Measurements from ENCODE around the gene KCMF1. TPM values are rescaled to one million over a fixed set of nuclear protein-coding genes. Genes with fewer than 3 reads are reported as not detected.
A peak's percentile ranks its signal among the peaks of the same experiment; 100 is the strongest.

The KCMF1 gene
- total RNA-seq, 2 donors from 2014 or later, result 67.6 to 101 TPM

- intact Hi-C loops (cut with DNase I, micrococcal nuclease), result loop anchor here in 1 of 2 donors (10.0 kb wide), 1 partner anchor 221 kb away; no protein-coding TSS in a partner anchor
- DNase-seq (no peak), ATAC-seq (peak; percentile 45)
These were observed 93.1 kb downstream of the KCMF1 start for GRCh38 chr2:85063981-85064599.

- ATAC-seq (no peak), DNase-seq (no peak)
- intact Hi-C loops (cut with DNase I, micrococcal nuclease), result loop anchor here (5.0 to 10.0 kb wide), 2 partner anchors 220 to 237 kb away; no protein-coding TSS in a partner anchor
These were observed 94.1 kb downstream of the KCMF1 start for GRCh38 chr2:85064927-85065577.

- no peak for ATAC-seq
- intact Hi-C loops (cut with DNase I, micrococcal nuclease), result loop anchor here (5.0 to 10.0 kb wide), 2 partner anchors 219 to 236 kb away; no protein-coding TSS in a partner anchor
These were observed 95.2 kb downstream of the KCMF1 start for GRCh38 chr2:85066006-85066740.

GRCh38 chr2:85066874-85067351, 96.0 kb downstream of the KCMF1 start:
- DNase-seq, result peak; percentile 62 to 73
- intact Hi-C loops (cut with DNase I, micrococcal nuclease), result loop anchor here (5.0 to 10.0 kb wide), 2 partner anchors 218 to 235 kb away; no protein-coding TSS in a partner anchor
- ATAC-seq, result peak; percentile 70

More at GRCh38 chr2:85066006-85066740, 95.2 kb downstream of the KCMF1 start:
- no peak for DNase-seq

GRCh38 chr2:85071096-85071495, 100.1 kb downstream of the KCMF1 start:
- intact Hi-C loops (cut with DNase I, micrococcal nuclease), result no loop called here
- no peak for DNase-seq
- ATAC-seq, result no peak

GRCh38 chr2:85073033-85073432, 102.1 kb downstream of the KCMF1 start:
- intact Hi-C loops (cut with DNase I, micrococcal nuclease), result no loop called here
- ATAC-seq (no peak), DNase-seq (no peak)

GRCh38 chr2:85076618-85077274, 105.8 kb downstream of the KCMF1 start:
- ATAC-seq, result no peak
- intact Hi-C loops (cut with DNase I, micrococcal nuclease), result no loop called here
- no peak for DNase-seq

GRCh38 chr2:85077859-85078419, 107.0 kb downstream of the KCMF1 start:
- DNase-seq, result no peak
- no peak for ATAC-seq
- intact Hi-C loops (cut with DNase I, micrococcal nuclease), result no loop called here

- intact Hi-C loops (cut with DNase I, micrococcal nuclease), result no loop called here
- ATAC-seq (no peak), DNase-seq (no peak)
These were observed 107.6 kb downstream of the KCMF1 start for GRCh38 chr2:85078536-85078935.

- intact Hi-C loops (cut with DNase I, micrococcal nuclease), result no loop called here
- no peak for DNase-seq
- ATAC-seq, result no peak
These were observed 112.1 kb downstream of the KCMF1 start for GRCh38 chr2:85083092-85083491.

GRCh38 chr2:85085563-85085962, 114.6 kb downstream of the KCMF1 start:
- DNase-seq, result no peak
- intact Hi-C loops (cut with DNase I, micrococcal nuclease), result no loop called here
- no peak for ATAC-seq

GRCh38 chr2:85087541-85087940, 116.6 kb downstream of the KCMF1 start:
- ATAC-seq (no peak), DNase-seq (no peak)
- intact Hi-C loops (cut with DNase I, micrococcal nuclease), result no loop called here

- ATAC-seq (no peak), DNase-seq (no peak)
- intact Hi-C loops (cut with DNase I, micrococcal nuclease), result no loop called here
These were observed 118.0 kb downstream of the KCMF1 start for GRCh38 chr2:85088921-85089320.

GRCh38 chr2:85089585-85089984, 118.6 kb downstream of the KCMF1 start:
- intact Hi-C loops (cut with DNase I, micrococcal nuclease), result no loop called here
- ATAC-seq (no peak), DNase-seq (no peak)

- DNase-seq, result no peak
These were observed 120.9 kb downstream of the KCMF1 start for GRCh38 chr2:85091838-85092237.

GRCh38 chr2:85095094-85095493, 124.1 kb downstream of the KCMF1 start:
- intact Hi-C loops (cut with DNase I, micrococcal nuclease), result no loop called here
- ATAC-seq (no peak), DNase-seq (no peak)

More at GRCh38 chr2:85091838-85092237, 120.9 kb downstream of the KCMF1 start:
- no peak for ATAC-seq
- intact Hi-C loops (cut with DNase I, micrococcal nuclease), result no loop called here

- no peak for ATAC-seq
- DNase-seq, result no peak
- intact Hi-C loops (cut with DNase I, micrococcal nuclease), result no loop called here
These were observed 125.7 kb downstream of the KCMF1 start for GRCh38 chr2:85096616-85097015.

- DNase-seq, result no peak
- intact Hi-C loops (cut with DNase I, micrococcal nuclease), result no loop called here
- no peak for ATAC-seq
These were observed 133.3 kb downstream of the KCMF1 start for GRCh38 chr2:85104228-85104627.
